Gastrocnemius medialis (tissue), 4 donors: ENCODE results near the gene MANSC1. TPM values are rescaled to one million over a fixed set of nuclear protein-coding genes. Genes with fewer than 3 reads are reported as not detected.

Source experiments
- ATAC-seq, 2 donors: fragments of 150-250 bp; one replicate each; pipeline ENCODE4 v1.9.1; 2016
- DNase-seq, 2 donors: peaks; one replicate each; pipeline ENCODE4 v3.0.0-alpha.2; 2019
- H3K27ac ChIP-seq, 4 donors: fragments of 200-600 bp; sonication (generic); 1 replicate in 1 of 4; 2 replicates in 3 of 4; pipeline ENCODE4 v1.5.1; 2016 to 2018; ENCODE audit warnings: mild to moderate bottlenecking in 2 of 4, moderate library complexity in 1 of 4
- H3K27me3 ChIP-seq, 3 donors: fragments of 200-600 bp; sonication (generic) in 2 of 3; 1 replicate in 1 of 3; 2 replicates in 2 of 3; pipeline versions ENCODE4 v1.5.1 to v1.6.0; 2016 to 2019; ENCODE audit warnings: mild to moderate bottlenecking in 1 of 3, moderate library complexity in 1 of 3
- H3K36me3 ChIP-seq, 2 donors: fragments of 200-600 bp; sonication (generic) in 1 of 2; one replicate each; pipeline ENCODE4 v1.5.1; 2017 to 2018
- H3K4me1 ChIP-seq, 2 donors: fragments of 200-600 bp; sonication (generic) in 1 of 2; one replicate each; pipeline ENCODE4 v1.5.1; 2016 to 2017; ENCODE audit warnings: mild to moderate bottlenecking in 2 of 2
- H3K4me3 ChIP-seq, 4 donors: fragments of 200-600 bp; sonication (generic) in 3 of 4; 1 replicate in 1 of 4; 2 replicates in 3 of 4; pipeline ENCODE4 v1.5.1; 2016 to 2019; ENCODE audit warnings: mild to moderate bottlenecking in 2 of 4
- H3K9me3 ChIP-seq, 3 donors: fragments of 200-600 bp; sonication (generic) in 2 of 3; 1 replicate in 1 of 3; 2 replicates in 2 of 3; pipeline ENCODE4 v1.5.1; 2016 to 2019
- CTCF ChIP-seq, 5 experiments: fragments of 450-650 bp in 3 of 5; fragments of 200-600 bp in 2 of 5; sonication (generic) in 2 of 5; IDR thresholded peaks in 4 of 5; conservative IDR thresholded peaks in 1 of 5; 1 replicate in 4 of 5; 2 replicates in 1 of 5; pipeline ENCODE4 v1.5.1; 2016 to 2019; ENCODE audit warnings: antibody characterized with exemption in 5 of 5, mild to moderate bottlenecking in 3 of 5, moderate library complexity in 3 of 5
- POLR2A ChIP-seq, 2 donors: fragments of 450-650 bp; IDR thresholded peaks; one replicate each; pipeline ENCODE4 v1.6.1; 2017; ENCODE audit warnings: antibody characterized with exemption in 2 of 2, mild to moderate bottlenecking in 2 of 2, moderate library complexity in 2 of 2
- in situ Hi-C, 4 donors: fragments of 200-750 bp; cut with MboI; loops; one replicate each; pipeline versions ENCODE4 v1.15.0 to v1.8.0; 2017; ENCODE audit warnings: low sequenced_read_pairs in 4 of 4
- intact Hi-C: fragments of 100-400 bp; cut with DNase I; formaldehyde crosslinking; loops from one replicate; pipeline ENCODE4 v1.15.1; 2023; ENCODE audit warnings: low total_unique reads
- total RNA-seq, 4 donors: library from RNA; depleted of rRNA; stranded (reverse); fragments of >200 nt; gene quantifications; one replicate each; pipeline versions ENCODE4 v1.1.0 to v1.2.3, GENCODE V29; 2016

The MANSC1 gene
- total RNA-seq, 4 donors from 2014 or later, result 1.4 to 4.7 (median 3.5) TPM

- TF ChIP-seq CTCF (IDR thresholded peaks at IDR 0.05 in 4 of 5, conservative IDR thresholded peaks at IDR 0.05 in 1 of 5), result no peak
- no peak for TF ChIP-seq POLR2A (IDR thresholded peaks at IDR 0.05)
- H3K27ac ChIP-seq, result peak overlapping the region in 1 of 4 donors; percentile 8
- peaks cover 0 to 12% of the 10 kb centered on the region in 2 donors for H3K4me1 ChIP-seq
- no peaks in the 10 kb centered on the region for H3K27me3 ChIP-seq
- no peak overlapping the region for H3K4me3 ChIP-seq
- intact Hi-C loops, result loop anchor here (5.0 kb wide), 1 partner anchor 347 kb away; no protein-coding TSS in a partner anchor
- in situ Hi-C loops, result loop anchor here (5.0 to 25.0 kb wide), 6 partner anchors 175 to 332 kb away; partner anchors contain the start of genes DUSP16 (in 2 of the 4) and CDKN1B (in 1 of the 4)
- no peak for ATAC-seq
- no peaks in the 10 kb centered on the region for H3K9me3 ChIP-seq
- no peak for DNase-seq
- peaks cover 0 to 6% of the 10 kb centered on the region in 2 donors for H3K36me3 ChIP-seq
Observed at GRCh38 chr12:12379831-12380730, 30.0 kb upstream of the MANSC1 start.

GRCh38 chr12:12378616-12379015 lies 28.6 kb upstream of the MANSC1 start:
- Histone ChIP-seq H3K4me1 (peaks cover 0 to 12% of the 10 kb centered on the region in 2 donors), H3K4me3 (no peak overlapping the region), H3K27me3 (no peaks in the 10 kb centered on the region), H3K27ac (no peak overlapping the region), H3K9me3 (no peaks in the 10 kb centered on the region), H3K36me3 (peaks cover 0 to 6% of the 10 kb centered on the region in 2 donors)
- TF ChIP-seq CTCF (IDR thresholded peaks at IDR 0.05 in 4 of 5, conservative IDR thresholded peaks at IDR 0.05 in 1 of 5) (no peak), POLR2A (IDR thresholded peaks at IDR 0.05) (no peak)
- no peak for ATAC-seq
- intact Hi-C loops, result loop anchor here (5.0 kb wide), 1 partner anchor 349 kb away; no protein-coding TSS in a partner anchor
- no peak for DNase-seq
- in situ Hi-C loops, result loop anchor here (5.0 to 25.0 kb wide), 5 partner anchors 176 to 334 kb away; partner anchors contain the start of genes DUSP16 (in 2 of the 4) and CDKN1B (in 1 of the 4)

- DNase-seq (no peak), ATAC-seq (peak; percentile 83 to 98)
- TF ChIP-seq CTCF (IDR thresholded peaks at IDR 0.05 in 4 of 5, conservative IDR thresholded peaks at IDR 0.05 in 1 of 5) (peak; percentile 65 to 86 (median 71)), POLR2A (IDR thresholded peaks at IDR 0.05) (no peak)
- peaks cover 0 to 12% of the 10 kb centered on the region in 2 donors for H3K4me1 ChIP-seq
- in situ Hi-C loops (loop anchor here (5.0 to 25.0 kb wide), 5 partner anchors 178 to 335 kb away; partner anchors contain the start of genes DUSP16 (in 2 of the 4) and CDKN1B (in 1 of the 4)), intact Hi-C loops (loop anchor here (1.0 to 5.0 kb wide), 6 partner anchors 14 to 350 kb away; partner anchors contain the start of gene CREBL2)
- no peak overlapping the region for H3K27ac ChIP-seq
- no peaks in the 10 kb centered on the region for H3K9me3 ChIP-seq
- H3K4me3 ChIP-seq, result no peak overlapping the region
- H3K36me3 ChIP-seq, result no peaks in the 10 kb centered on the region
- H3K27me3 ChIP-seq, result no peaks in the 10 kb centered on the region
Observed at GRCh38 chr12:12376646-12377448, 26.8 kb upstream of the MANSC1 start.

- no peak overlapping the region for H3K27ac ChIP-seq
- no peaks in the 10 kb centered on the region for H3K27me3 ChIP-seq
- ATAC-seq (no peak), DNase-seq (no peak)
- H3K4me3 ChIP-seq, result no peak overlapping the region
- intact Hi-C loops (no loop called here), in situ Hi-C loops (loop anchor here in 3 of 4 donors (10.0 to 25.0 kb wide), 4 partner anchors 182 to 339 kb away; partner anchors contain the start of genes DUSP16 (in 2 of the 3) and CDKN1B (in 1 of the 3))
- TF ChIP-seq CTCF (IDR thresholded peaks at IDR 0.05 in 4 of 5, conservative IDR thresholded peaks at IDR 0.05 in 1 of 5) (no peak), POLR2A (IDR thresholded peaks at IDR 0.05) (no peak)
- H3K36me3 ChIP-seq, result no peaks in the 10 kb centered on the region
- no peaks in the 10 kb centered on the region for H3K9me3 ChIP-seq
- H3K4me1 ChIP-seq, result no peaks in the 10 kb centered on the region
Observed at GRCh38 chr12:12372946-12373722, 23.1 kb upstream of the MANSC1 start.
